Transverse colon (tissue), 4 donors: ENCODE results near the gene HLA-E. TPM values are rescaled to one million over a fixed set of nuclear protein-coding genes. Genes with fewer than 3 reads are reported as not detected.
"Not testable (repeated sequence)": the region's sequence is repeated elsewhere in the genome, so short reads cannot be mapped to it uniquely, and the experiment has no call there.

Source experiments
- DNase-seq: peaks from one replicate; pipeline ENCODE4 v3.0.0-alpha.2; 2019
- H3K27ac ChIP-seq, 4 donors: fragments of 200-600 bp; sonication (generic); 2 replicates each; pipeline ENCODE4 v1.5.1; 2016 to 2018; ENCODE audit warnings: inconsistent platforms in 4 of 4
- H3K27me3 ChIP-seq: fragments of 200-600 bp; sonication (generic); 2 replicates; pipeline ENCODE4 v1.5.1; 2017; ENCODE audit warnings: inconsistent platforms
- H3K36me3 ChIP-seq, 4 donors: fragments of 200-600 bp; sonication (generic); 2 replicates each; pipeline ENCODE4 v1.5.1; 2017 to 2019; ENCODE audit warnings: inconsistent platforms in 4 of 4
- H3K4me1 ChIP-seq, 4 donors: fragments of 200-600 bp; sonication (generic); 2 replicates each; pipeline ENCODE4 v1.5.1; 2017 to 2020; ENCODE audit warnings: inconsistent platforms in 4 of 4
- H3K4me3 ChIP-seq, 4 donors: fragments of 200-600 bp; sonication (generic); 1 replicate in 1 of 4; 2 replicates in 3 of 4; pipeline versions ENCODE4 v1.5.1 to v1.6.1; 2017 to 2019; ENCODE audit warnings: inconsistent platforms in 4 of 4
- H3K9me3 ChIP-seq, 2 donors: fragments of 200-600 bp; sonication (generic); 2 replicates each; pipeline ENCODE4 v1.5.1; 2017 to 2019; ENCODE audit warnings: inconsistent platforms in 2 of 2
- EP300 ChIP-seq: sonication (generic); formaldehyde crosslinking; IDR thresholded peaks from one replicate; pipeline ENCODE4 v1.6.1; 2017; ENCODE audit warnings: antibody characterized with exemption, low read depth
- POLR2A ChIP-seq: fragments of 450-650 bp; IDR thresholded peaks from one replicate; pipeline ENCODE4 v1.6.1; 2016; ENCODE audit warnings: antibody characterized with exemption, mild to moderate bottlenecking, moderate library complexity
- POLR2AphosphoS5 ChIP-seq, 3 donors: sonication (generic); formaldehyde crosslinking; IDR thresholded peaks; one replicate each; pipeline ENCODE4 v1.6.1; 2016; ENCODE audit warnings: antibody characterized with exemption in 3 of 3
- WGBS, 2 donors: methylation state at CpG; one replicate each; pipeline ENCODE4 v1.1.5; 2018; ENCODE audit warnings: low coverage in 1 of 2; 5-methylcytosine and 5-hydroxymethylcytosine counted together
- in situ Hi-C, 4 donors: fragments of 200-750 bp; cut with MboI; loops; one replicate each; pipeline versions ENCODE4 v1.15.0 to v1.15.1; 2017; ENCODE audit warnings: low sequenced_read_pairs in 3 of 4, low pct_ligation_motif_present in 1 of 4, low pct_unique_long_range_greater_than_20kb in 1 of 4
- intact Hi-C: fragments of 100-400 bp; cut with DNase I; formaldehyde crosslinking; loops from one replicate; pipeline ENCODE4 v1.15.1; 2023; ENCODE audit warnings: low total_unique reads
- total RNA-seq, 4 donors: library from RNA; depleted of rRNA; stranded (reverse); fragments of >200 nt; gene quantifications; one replicate each; pipeline ENCODE4 v1.1.0, GENCODE V29; 2016
- TF ChIP-seq, protein P1 (sequence below), 5 experiments: fragments of 200-600 bp in 3 of 5; fragments of 450-650 bp in 2 of 5; sonication (generic) in 3 of 5; IDR thresholded peaks; 1 replicate in 2 of 5; 2 replicates in 3 of 5; pipeline ENCODE4 v1.5.1; 2016 to 2017; ENCODE audit warnings: antibody characterized with exemption in 5 of 5, inconsistent platforms in 3 of 5, mild to moderate bottlenecking in 2 of 5, moderate library complexity in 1 of 5

HLA-E gene
- total RNA-seq, 4 donors from 2014 or later, result 248 to 610 (median 493) TPM

DNA sequence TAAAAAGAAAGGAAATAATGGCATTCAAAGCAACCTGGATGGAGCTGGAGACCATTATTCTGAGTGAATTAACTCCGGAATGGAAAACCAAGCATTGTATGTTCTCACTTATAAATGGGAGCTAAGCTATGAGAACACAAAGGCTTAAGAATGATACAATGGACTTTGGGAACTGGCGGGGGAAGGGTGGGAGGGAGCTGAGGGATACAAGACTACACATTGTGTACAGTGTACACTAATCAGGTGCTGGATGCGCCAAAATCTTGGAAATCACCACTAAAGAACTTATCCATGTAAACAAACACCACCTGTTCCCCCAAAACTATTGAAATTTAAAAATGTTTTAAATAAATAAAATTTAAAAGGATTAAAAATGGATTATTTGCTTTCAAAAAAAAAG is 4.1 kb upstream of the HLA-E start:
- H3K27me3 ChIP-seq, result peaks cover 34% of the 10 kb centered on the region
- H3K4me1 ChIP-seq, result peaks cover 1 to 16% (median 9%) of the 10 kb centered on the region in 4 donors
- in situ Hi-C loops, result no loop called here

GRCh38 chr6:30487926-30488325 is 1.4 kb upstream of the HLA-E start:
- in situ Hi-C loops, result no loop called here
- H3K27me3 ChIP-seq, result peaks cover 10% of the 10 kb centered on the region
- intact Hi-C loops, result no loop called here
- no peaks in the 10 kb centered on the region for H3K9me3 ChIP-seq
- peaks cover 18 to 31% (median 23%) of the 10 kb centered on the region in 4 donors for H3K4me1 ChIP-seq
- no peak overlapping the region for H3K27ac ChIP-seq
- 64 to 77% methylated on average over 7 to 9 of the region's 9 CpGs for WGBS, 2 donors
- TF ChIP-seq POLR2A (no peak), POLR2AphosphoS5 (IDR thresholded peaks at IDR 0.05) (no peak), EP300 (no peak)
- TF ChIP-seq, protein P1, sequence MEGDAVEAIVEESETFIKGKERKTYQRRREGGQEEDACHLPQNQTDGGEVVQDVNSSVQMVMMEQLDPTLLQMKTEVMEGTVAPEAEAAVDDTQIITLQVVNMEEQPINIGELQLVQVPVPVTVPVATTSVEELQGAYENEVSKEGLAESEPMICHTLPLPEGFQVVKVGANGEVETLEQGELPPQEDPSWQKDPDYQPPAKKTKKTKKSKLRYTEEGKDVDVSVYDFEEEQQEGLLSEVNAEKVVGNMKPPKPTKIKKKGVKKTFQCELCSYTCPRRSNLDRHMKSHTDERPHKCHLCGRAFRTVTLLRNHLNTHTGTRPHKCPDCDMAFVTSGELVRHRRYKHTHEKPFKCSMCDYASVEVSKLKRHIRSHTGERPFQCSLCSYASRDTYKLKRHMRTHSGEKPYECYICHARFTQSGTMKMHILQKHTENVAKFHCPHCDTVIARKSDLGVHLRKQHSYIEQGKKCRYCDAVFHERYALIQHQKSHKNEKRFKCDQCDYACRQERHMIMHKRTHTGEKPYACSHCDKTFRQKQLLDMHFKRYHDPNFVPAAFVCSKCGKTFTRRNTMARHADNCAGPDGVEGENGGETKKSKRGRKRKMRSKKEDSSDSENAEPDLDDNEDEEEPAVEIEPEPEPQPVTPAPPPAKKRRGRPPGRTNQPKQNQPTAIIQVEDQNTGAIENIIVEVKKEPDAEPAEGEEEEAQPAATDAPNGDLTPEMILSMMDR (IDR thresholded peaks at IDR 0.05), result no peak
- DNase-seq, result no peak
- H3K36me3 ChIP-seq, result peaks cover 0 to 27% (median 13%) of the 10 kb centered on the region in 4 donors
- H3K4me3 ChIP-seq, result no peak overlapping the region

More for the DNA sequence above, 4.1 kb upstream of the HLA-E start:
- 63 to 81% methylated on average over 3 of the region's 3 CpGs for whole genome bisulfite sequencing, 2 donors
- H3K4me3 ChIP-seq, result no peak overlapping the region
- no peaks in the 10 kb centered on the region for H3K9me3 ChIP-seq
- H3K36me3 ChIP-seq, result peaks cover 0 to under 1% (median 0%) of the 10 kb centered on the region in 4 donors
- TF ChIP-seq EP300 (no peak), POLR2A (no peak), POLR2AphosphoS5 (IDR thresholded peaks at IDR 0.05) (no peak)
- TF ChIP-seq, protein P1 (IDR thresholded peaks at IDR 0.05), result no peak
- DNase-seq, result no peak
- H3K27ac ChIP-seq, result no peak overlapping the region
- intact Hi-C loops, result no loop called here

DNA sequence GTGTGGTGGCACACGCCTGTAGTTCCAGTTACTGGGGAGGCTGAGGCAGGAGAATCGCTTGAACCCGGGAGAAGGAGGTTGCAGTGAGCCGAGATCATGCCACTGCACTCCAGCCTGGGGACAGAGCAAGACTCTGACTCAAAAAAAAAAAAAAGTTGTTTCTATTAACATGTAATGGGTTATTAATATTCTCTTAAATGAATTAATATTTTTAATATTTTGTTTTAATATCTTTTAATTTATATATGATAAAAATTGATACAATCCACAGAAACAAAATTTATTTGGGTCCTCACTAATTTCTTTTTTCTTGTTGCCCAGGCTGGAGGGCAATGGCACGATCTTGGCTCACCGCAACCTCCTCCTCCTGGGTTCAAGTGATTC is 620 bp upstream of the HLA-E start:
- intact Hi-C loops, H3K9me3 ChIP-seq, H3K27me3 ChIP-seq, in situ Hi-C loops, DNase-seq: not testable (repeated sequence)
- H3K4me1 ChIP-seq, result peaks cover 18 to 36% (median 23%) of the 10 kb centered on the region in 4 donors
- peak overlapping the region in 3 of 4 donors; percentile 76 to 91 (median 90) for H3K4me3 ChIP-seq
- peaks cover 0 to 30% (median 13%) of the 10 kb centered on the region in 4 donors for H3K36me3 ChIP-seq
- 90 to 93% methylated on average over 5 to 6 of the region's 6 CpGs for WGBS, 2 donors
- peak overlapping the region; percentile 98 to 99 (median 98) for H3K27ac ChIP-seq

DNA sequence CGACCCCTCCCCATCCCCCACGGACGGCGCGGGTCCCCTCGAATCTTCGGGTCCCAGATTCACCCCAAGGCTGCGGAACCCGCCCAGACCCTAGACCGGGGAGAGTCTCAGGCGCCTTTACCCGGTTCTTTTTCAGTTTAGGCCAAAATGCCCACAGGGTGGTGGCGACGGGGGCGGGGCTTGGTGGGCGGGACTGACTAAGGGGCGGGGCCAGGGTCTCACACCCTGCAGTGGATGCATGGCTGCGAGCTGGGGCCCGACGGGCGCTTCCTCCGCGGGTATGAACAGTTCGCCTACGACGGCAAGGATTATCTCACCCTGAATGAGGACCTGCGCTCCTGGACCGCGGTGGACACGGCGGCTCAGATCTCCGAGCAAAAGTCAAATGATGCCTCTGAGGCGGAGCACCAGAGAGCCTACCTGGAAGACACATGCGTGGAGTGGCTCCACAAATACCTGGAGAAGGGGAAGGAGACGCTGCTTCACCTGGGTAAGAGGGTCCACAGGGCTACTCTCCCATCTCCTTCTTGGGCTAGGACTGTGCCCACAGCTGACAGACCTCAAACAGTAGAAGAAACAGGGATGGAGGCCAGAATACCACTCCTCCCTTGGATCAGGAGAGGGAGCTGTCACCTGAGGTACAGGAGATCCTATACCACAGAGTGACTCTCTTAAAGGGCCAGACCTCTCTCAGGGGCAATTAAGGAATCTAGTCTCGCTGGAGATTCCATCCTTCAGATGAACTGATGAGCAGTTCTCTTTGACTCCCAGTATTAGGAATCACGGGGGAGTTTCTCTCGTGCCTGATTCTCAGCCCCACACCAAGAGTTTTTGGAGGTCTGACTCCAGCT is 942 bp downstream of the HLA-E start:
- H3K27ac ChIP-seq, result peak overlapping the region; percentile 98 to 99 (median 98)
- no peaks in the 10 kb centered on the region for H3K9me3 ChIP-seq
- H3K4me3 ChIP-seq, result peak overlapping the region; percentile 76 to 91 (median 90)
- H3K27me3 ChIP-seq, result no peaks in the 10 kb centered on the region
- H3K4me1 ChIP-seq, result peaks cover 18 to 36% (median 23%) of the 10 kb centered on the region in 4 donors
- in situ Hi-C loops (no loop called here), intact Hi-C loops (no loop called here)
- H3K36me3 ChIP-seq, result peaks cover 0 to 30% (median 13%) of the 10 kb centered on the region in 4 donors
- no peak for TF ChIP-seq EP300
- no peak for TF ChIP-seq POLR2A
- TF ChIP-seq POLR2AphosphoS5 (IDR thresholded peaks at IDR 0.05), result no peak
- TF ChIP-seq, protein P1 (IDR thresholded peaks at IDR 0.05), result no peak
- DNase-seq, result peak; percentile 82
- 7 to 70% methylated on average over 2 to 26 of the region's 38 CpGs for WGBS, 2 donors

GRCh38 chr6:30491291-30491953 is 2.1 kb downstream of the HLA-E start:
- H3K9me3 ChIP-seq, H3K27me3 ChIP-seq, DNase-seq, in situ Hi-C loops, intact Hi-C loops: not testable (repeated sequence)
- Histone ChIP-seq H3K4me3 (peak overlapping the region in 3 of 4 donors; percentile 76 to 91 (median 90)), H3K36me3 (peaks cover 0 to 30% (median 13%) of the 10 kb centered on the region in 4 donors), H3K4me1 (peaks cover 18 to 44% (median 23%) of the 10 kb centered on the region in 4 donors), H3K27ac (peak overlapping the region in 3 of 4 donors; percentile 98 to 99 (median 98))
- WGBS, 2 donors, result 57% methylated on average over 14 of the region's 14 CpGs; no CpG with 5 or more reads in 1 of the 2 donors
